ENCODE measurements around the gene CBLB.
A peak's percentile ranks its signal among the peaks of the same experiment; 100 is the strongest.

Gene CBLB

DNA sequence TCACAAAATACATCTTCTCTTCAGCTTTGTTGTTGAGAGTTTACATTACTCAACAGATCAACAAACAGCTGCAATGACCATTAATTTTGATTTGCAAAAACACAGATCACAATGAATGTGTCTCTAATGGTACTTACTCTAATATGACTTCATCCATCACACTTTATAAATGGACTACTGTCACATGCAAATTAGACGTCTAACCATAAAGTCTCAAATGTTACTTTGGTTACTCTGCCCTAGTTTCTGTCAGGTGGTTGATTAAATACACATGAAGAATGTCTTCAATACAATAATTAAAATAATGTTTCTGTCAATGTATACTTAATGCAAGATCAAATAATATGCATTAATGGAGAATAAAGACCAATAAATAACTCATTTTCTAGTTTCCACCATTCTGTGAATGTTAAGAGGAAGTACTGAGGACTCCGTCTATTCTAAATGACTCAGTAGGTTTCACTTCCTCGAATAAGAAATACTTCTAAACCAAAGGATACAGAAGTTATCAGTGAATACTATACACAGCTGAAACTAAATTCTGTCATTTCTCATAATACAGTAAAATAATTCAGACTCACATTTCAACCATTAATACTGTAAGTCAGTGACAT, 145.8 kb downstream of the CBLB start:
- DNase-seq (ENCODE audit: extremely low read depth, low read depth): no peak
- TF ChIP-seq CTCF (IDR thresholded peaks at IDR 0.05; ENCODE audit: low read depth, low read length, missing control alignments): no peak
- H3K4me3 ChIP-seq (replicated peaks; ENCODE audit: low read depth, low read length): no peak overlapping the region

GRCh38 chr3:105719791-105720190, 149.0 kb downstream of the CBLB start:
- DNase-seq (ENCODE audit: extremely low read depth, low read depth): no peak
- no peak for TF ChIP-seq CTCF (IDR thresholded peaks at IDR 0.05; ENCODE audit: low read depth, low read length, missing control alignments)
- H3K4me3 ChIP-seq (replicated peaks; ENCODE audit: low read depth, low read length): no peak overlapping the region

- no peak for TF ChIP-seq CTCF (IDR thresholded peaks at IDR 0.05; ENCODE audit: low read depth, low read length, missing control alignments)
- H3K4me3 ChIP-seq (replicated peaks; ENCODE audit: low read depth, low read length): no peak overlapping the region
- DNase-seq (ENCODE audit: extremely low read depth, low read depth): peak; percentile 14
These were observed 153.4 kb downstream of the CBLB start for GRCh38 chr3:105715372-105715771.

GRCh38 chr3:105714453-105714852, 154.4 kb downstream of the CBLB start:
- H3K4me3 ChIP-seq (replicated peaks; ENCODE audit: low read depth, low read length): no peak overlapping the region
- no peak for TF ChIP-seq CTCF (IDR thresholded peaks at IDR 0.05; ENCODE audit: low read depth, low read length, missing control alignments)
- DNase-seq (ENCODE audit: extremely low read depth, low read depth): no peak

- no peak for DNase-seq (ENCODE audit: extremely low read depth, low read depth)
- H3K4me3 ChIP-seq (replicated peaks; ENCODE audit: low read depth, low read length): no peak overlapping the region
- no peak for TF ChIP-seq CTCF (IDR thresholded peaks at IDR 0.05; ENCODE audit: low read depth, low read length, missing control alignments)
These were observed 159.8 kb downstream of the CBLB start for GRCh38 chr3:105708980-105709379.

- TF ChIP-seq CTCF (IDR thresholded peaks at IDR 0.05; ENCODE audit: low read depth, low read length, missing control alignments): no peak
- no peak overlapping the region for H3K4me3 ChIP-seq (replicated peaks; ENCODE audit: low read depth, low read length)
- no peak for DNase-seq (ENCODE audit: extremely low read depth, low read depth)
These were observed 161.8 kb downstream of the CBLB start for GRCh38 chr3:105707009-105707408.
